Hematopoietic multipotent progenitor cell (in vitro differentiated cells): ENCODE measurements around the gene LRPPRC. TPM values are rescaled to one million over a fixed set of nuclear protein-coding genes. Genes with fewer than 3 reads are reported as not detected.

Experiments
- DNase-seq, 3 donors: peaks; one replicate each; pipeline ENCODE4 v3.0.0-alpha.2; 2011 to 2015; ENCODE audit warnings: low read depth in 2 of 3, low spot score in 2 of 3
- total RNA-seq: library from RNA; depleted of rRNA; stranded (reverse); fragments of >200 nt; gene quantifications from one replicate; pipeline ENCODE4 v1.2.3, GENCODE V29; 2012

Gene LRPPRC
- total RNA-seq, 1 donor, result 24.8 TPM

DNA sequence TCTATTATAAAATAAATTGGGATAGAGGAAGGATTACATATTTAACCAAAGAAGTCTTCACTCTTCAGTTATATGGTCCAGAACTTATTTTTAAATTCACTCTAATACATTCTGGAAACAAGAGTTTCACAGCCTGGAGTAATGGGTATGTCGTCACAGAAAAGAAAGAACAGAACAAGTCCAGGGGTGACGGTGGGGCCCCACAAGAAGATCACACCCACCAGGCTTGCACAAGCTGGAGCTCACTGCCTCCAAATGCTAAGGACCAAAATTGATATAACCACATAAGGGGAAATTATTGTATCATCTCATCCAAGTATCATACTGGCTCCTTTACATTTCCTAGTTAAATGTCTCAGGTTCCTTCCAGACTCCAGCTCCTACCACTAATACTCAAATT is 11.3 kb downstream of the LRPPRC start:
- DNase-seq, result no peak

DNA sequence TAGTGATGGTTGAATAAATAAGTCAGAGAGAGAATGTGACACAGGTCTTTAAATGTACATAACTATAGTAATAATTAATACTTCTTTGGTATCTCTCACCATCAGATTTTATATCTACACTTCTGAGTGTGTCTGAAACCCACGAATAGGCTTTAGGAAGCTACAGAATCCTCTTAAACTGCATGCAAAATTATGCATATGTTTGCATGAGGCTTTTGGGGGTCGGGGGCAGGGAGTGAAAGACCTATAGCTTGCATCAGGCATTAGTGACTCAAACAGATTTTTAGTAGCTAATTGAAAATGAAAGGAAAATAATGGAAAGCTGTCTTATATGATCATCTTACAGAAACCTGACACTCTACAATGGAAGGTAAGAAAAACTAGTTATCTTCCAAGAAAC is 14.9 kb downstream of the LRPPRC start:
- DNase-seq, result no peak

DNA sequence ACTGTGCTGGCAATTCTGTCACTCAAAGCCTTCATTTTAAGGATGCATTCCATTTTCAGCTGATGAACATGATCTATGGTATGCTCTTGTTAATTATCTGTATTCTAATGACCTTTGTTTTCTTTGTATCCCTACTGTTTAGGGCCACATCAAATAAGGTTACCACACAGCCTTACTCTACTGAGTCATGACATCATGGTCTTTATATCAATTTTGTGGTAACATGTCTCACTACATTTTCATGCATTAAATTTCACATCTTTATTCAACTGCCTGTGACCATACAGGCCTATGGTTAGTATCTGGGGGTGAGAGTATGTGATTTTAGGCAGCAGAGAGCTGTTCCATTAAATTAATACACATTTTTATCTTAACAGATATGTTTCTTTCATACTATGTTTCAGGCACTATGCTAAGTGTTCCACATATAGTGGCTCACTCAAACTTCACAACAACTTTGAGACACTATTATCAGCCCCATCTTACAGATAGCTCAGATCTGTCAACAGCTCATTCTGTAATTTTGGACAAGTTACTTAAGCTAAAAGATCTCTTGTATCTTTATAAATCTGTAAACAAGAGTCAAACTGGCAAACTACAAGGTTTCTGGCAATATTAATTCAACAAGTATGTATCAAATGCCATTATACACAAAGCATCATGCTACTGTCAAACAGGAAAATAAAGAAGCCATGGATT is 18.0 kb downstream of the LRPPRC start:
- DNase-seq, result no peak

GRCh38 chr2:43960921-43961320 is 34.9 kb downstream of the LRPPRC start:
- no peak for DNase-seq

- DNase-seq, result no peak
These were observed 37.2 kb downstream of the LRPPRC start for GRCh38 chr2:43958397-43959275.

GRCh38 chr2:43950383-43951008 is 45.3 kb downstream of the LRPPRC start:
- DNase-seq, result peak in 2 of 3 donors; percentile 45 to 85

DNA sequence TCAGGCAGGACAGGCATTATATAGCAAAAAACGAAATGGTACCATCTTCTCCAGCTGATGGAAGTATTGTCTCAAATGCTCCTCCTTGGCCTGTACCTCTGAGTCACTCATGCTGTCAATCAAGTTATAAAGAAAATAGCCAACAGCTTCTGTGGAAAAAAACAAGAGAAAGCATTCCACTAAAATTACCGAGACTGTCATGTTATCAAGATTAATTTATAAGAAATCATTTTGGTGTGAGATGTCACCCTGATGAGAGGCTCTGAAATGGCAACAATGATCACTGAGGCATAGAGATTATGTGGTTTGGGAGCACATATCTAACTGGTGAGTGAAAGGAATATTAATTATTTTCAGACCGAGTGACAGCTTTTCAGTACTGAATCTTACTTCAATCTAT is 47.4 kb downstream of the LRPPRC start:
- DNase-seq, result no peak

DNA sequence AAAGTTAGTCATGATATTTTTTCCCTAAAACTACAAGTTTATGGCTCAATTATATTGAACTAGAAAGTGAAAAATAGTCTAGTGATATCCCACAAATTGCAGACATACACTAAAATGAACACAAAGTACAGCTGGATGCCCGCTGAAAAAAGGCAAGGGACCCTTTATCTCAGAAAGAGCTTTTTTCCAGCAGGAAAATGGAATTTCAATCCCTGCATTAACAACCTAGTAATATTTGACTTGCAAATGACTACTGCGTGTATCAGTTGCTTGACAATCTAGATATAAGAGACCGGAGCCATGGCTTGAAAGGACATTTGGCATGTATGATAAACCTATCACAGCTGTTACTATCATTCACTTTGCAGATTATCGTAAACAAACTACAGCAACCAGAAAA is 49.1 kb downstream of the LRPPRC start:
- no peak for DNase-seq

DNA sequence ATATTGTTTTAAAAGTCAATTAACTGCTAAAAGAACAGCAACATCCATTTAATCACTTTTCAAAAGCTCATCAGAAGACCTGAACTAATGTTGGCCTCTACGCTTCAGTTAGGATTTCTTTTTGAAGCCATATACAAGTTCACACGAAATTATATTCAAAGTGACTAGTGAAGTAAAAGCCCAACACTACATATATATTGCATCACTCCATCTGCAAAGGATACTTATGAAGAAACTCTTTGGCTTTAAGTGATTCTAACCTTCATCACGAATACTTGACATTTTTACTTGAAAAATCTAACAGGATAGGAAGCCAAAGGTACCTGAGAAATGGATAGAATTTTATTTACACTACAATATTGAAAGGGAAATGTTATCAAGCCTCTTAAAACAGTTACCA is 50.4 kb downstream of the LRPPRC start:
- no peak for DNase-seq

GRCh38 chr2:43944915-43945314 is 50.9 kb downstream of the LRPPRC start:
- DNase-seq, result no peak

DNA sequence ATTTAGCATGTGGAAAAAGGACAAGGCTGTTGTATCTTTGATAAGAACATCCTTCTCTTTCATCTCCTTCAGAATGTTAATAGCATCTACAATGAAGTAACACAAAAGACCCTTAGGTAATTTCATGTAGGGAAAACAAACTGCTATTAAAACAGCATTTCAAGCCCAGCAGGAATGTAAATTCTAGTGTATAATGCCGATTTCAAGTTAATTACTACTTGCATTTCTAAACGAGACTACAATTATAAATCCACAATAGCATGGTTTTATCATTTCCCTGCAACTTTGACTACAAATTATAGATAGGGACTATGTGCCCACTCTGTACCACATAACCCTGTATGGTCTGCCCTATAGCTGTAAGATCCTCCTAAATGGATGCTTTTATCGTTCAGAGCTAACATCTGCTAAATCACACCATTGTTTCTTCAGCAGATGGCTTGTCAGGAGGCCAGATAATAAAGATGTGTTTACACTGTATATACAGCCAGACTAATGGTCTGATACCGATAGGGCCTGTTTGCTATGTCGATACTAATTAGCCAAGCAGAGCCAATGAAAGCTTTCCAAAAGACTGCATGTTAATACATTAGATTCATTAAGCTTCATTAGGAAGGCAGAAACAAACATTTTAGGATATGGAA is 51.9 kb downstream of the LRPPRC start:
- no peak for DNase-seq

DNA sequence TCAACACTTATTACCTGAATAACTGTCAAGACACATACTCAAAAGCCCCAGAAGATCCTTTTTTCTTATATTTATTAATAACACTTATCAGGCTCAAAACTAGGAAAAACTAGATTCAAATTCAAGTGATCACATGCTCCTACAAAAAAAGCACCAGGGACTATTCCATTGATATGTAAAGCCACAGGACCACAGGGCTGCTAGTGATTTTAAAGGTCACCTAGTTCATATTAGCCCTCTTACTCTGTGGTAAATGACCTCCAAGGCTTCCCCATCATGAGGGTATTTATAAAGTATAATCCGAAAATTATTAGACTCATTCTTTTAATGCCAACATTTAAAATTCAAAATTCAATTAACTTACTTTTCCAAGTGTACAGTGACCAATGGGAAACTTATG is 52.5 kb downstream of the LRPPRC start:
- DNase-seq, result no peak

- no peak for DNase-seq
These were observed 52.9 kb downstream of the LRPPRC start for GRCh38 chr2:43942881-43943280.

DNA sequence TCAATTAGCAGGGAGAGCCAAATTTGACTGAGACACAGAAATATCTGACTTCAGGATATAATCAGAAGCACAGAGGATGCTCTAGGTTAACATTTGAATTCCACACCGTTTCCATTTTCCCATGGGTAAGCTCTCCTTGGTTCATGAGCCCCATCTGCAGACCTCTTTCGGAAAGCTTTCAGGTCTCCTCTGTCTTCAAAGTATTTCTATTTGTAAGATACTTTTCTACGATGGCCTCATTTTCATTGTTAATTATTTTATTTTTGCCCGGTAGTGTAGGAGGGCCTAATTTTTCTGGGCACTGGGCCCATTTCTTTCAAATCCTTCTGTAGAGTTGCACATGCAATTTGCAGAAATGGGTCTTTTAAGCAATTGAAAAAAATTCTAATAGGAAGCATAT is 53.8 kb downstream of the LRPPRC start:
- DNase-seq, result no peak

DNA sequence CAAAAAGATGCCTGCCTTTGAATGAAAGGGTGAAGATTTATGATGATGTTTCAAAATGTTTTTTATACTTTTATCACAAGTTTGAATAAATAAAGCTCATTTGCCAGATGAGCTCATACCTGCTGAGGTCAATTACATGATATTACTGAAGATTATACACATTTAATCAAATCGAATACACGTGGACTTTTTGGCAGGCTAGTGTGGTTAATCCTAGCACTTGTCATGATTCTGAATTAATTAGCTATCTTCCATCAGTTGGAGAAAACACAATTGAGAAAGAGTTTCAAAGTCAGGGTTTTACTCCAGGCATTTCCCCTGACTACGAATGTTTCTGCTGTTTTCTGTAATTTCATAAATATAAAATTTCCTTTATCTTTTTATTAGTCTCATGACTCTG is 54.4 kb downstream of the LRPPRC start:
- DNase-seq, result no peak

DNA sequence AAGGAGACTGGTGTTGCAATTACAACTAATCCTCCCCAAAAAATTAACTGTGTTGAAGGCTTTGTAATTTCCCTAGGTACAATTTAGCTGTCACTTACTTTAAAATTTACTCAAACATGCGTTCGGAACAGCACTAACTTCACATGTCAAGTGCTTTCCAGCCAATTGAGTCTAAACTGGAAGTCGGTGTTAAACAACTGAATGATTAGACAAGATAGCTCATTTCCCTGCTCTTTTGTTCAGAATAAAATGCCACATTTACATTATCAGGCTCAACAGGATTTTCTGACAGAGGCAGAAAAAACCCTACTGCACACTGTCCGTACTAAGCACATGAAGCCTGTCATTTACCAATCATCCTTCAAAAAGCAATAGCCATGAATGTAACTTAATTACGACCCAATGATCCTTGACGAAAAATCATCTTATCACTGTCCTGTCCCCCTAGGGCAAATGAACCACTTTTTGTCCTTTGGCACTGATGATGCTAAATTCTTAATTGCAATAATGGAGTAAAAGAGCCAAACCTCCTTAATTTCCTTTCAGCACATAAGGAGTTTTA is 56.0 kb downstream of the LRPPRC start:
- DNase-seq, result no peak

GRCh38 chr2:43937269-43937820 is 58.4 kb downstream of the LRPPRC start:
- DNase-seq, result no peak

GRCh38 chr2:43934567-43934966 is 61.2 kb downstream of the LRPPRC start:
- DNase-seq, result no peak

DNA sequence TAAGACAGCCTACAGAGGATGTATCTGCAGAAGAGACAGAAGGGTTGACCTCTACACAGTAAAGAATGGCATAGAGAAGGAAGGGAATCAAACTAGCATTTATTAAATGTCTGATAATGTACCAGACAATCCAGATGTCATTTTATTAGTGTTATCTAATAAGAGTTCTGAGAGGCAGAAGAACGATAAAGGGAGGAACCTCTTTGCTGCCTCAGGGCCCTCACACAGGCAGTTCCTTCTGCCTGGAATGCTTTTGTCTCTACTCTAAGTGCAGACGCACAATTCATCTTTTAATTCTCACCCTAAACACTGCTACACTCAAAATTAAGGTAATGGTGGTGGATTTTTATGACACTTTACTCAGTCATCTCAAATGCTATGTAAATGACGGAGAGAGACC is 64.5 kb downstream of the LRPPRC start:
- no peak for DNase-seq

GRCh38 chr2:43927442-43927841 is 68.3 kb downstream of the LRPPRC start:
- no peak for DNase-seq

GRCh38 chr2:43925431-43925830 is 70.4 kb downstream of the LRPPRC start:
- DNase-seq, result no peak
